Breast epithelium (tissue), 3 donors: Measurements from ENCODE around the gene CDH4.

Experiments
- POLR2A ChIP-seq: fragments of 450-650 bp; IDR thresholded peaks from one replicate; pipeline ENCODE4 v1.6.1; 2016; ENCODE audit warnings: antibody characterized with exemption, mild to moderate bottlenecking, moderate library complexity
- TF ChIP-seq, protein P1 (sequence below), 3 donors: fragments of 450-650 bp; IDR thresholded peaks; one replicate each; pipeline ENCODE4 v1.5.1; 2016 to 2017; ENCODE audit warnings: antibody characterized with exemption in 3 of 3, mild to moderate bottlenecking in 3 of 3, moderate library complexity in 3 of 3

- TF ChIP-seq POLR2A, result no peak
- TF ChIP-seq, protein P1, sequence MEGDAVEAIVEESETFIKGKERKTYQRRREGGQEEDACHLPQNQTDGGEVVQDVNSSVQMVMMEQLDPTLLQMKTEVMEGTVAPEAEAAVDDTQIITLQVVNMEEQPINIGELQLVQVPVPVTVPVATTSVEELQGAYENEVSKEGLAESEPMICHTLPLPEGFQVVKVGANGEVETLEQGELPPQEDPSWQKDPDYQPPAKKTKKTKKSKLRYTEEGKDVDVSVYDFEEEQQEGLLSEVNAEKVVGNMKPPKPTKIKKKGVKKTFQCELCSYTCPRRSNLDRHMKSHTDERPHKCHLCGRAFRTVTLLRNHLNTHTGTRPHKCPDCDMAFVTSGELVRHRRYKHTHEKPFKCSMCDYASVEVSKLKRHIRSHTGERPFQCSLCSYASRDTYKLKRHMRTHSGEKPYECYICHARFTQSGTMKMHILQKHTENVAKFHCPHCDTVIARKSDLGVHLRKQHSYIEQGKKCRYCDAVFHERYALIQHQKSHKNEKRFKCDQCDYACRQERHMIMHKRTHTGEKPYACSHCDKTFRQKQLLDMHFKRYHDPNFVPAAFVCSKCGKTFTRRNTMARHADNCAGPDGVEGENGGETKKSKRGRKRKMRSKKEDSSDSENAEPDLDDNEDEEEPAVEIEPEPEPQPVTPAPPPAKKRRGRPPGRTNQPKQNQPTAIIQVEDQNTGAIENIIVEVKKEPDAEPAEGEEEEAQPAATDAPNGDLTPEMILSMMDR (IDR thresholded peaks at IDR 0.05), result no peak
Observed at GRCh38 chr20:61373055-61373399, 121.0 kb downstream of the CDH4 start.
